Keratinocyte (primary cell): Measurements from ENCODE around the gene KIF21B. TPM values are rescaled to one million over a fixed set of nuclear protein-coding genes. Genes with fewer than 3 reads are reported as not detected.
A peak's percentile ranks its signal among the peaks of the same experiment; 100 is the strongest.

ENCODE experiments used
- DNase-seq: peaks from one replicate; pipeline ENCODE4 v3.0.0-alpha.2; 2011; ENCODE audit warnings: low read depth, missing footprints, low spot score
- FAIRE-seq: peaks from 2 replicates; lab custom pipeline; 2011; peaks lifted over from hg19 to GRCh38; lab: Jason Lieb, UNC
- H2AFZ ChIP-seq: 2 replicates; pipeline ENCODE4 v1.6.0; 2012; ENCODE audit warnings: low read length, control low read depth, inconsistent platforms; ENCODE audit not compliant: control insufficient read depth
- H3K27ac ChIP-seq: 2 replicates; pipeline ENCODE4 v1.5.1; 2011; ENCODE audit warnings: low read length; ENCODE audit not compliant: control insufficient read depth, insufficient read depth
- H3K27me3 ChIP-seq: 3 replicates; pipeline ENCODE4 v1.6.0; 2011; ENCODE audit warnings: low read length; ENCODE audit not compliant: control insufficient read depth, insufficient read depth; ENCODE audit errors: extremely low read depth
- H3K36me3 ChIP-seq, 2 experiments: 2 replicates in 1 of 2; 3 replicates in 1 of 2; pipeline ENCODE4 v1.5.1; 2011; ENCODE audit warnings: low read length in 2 of 2, mild to moderate bottlenecking in 1 of 2; ENCODE audit not compliant: control insufficient read depth in 2 of 2, insufficient read depth in 2 of 2; ENCODE audit errors: extremely low read depth in 1 of 2
- H3K4me1 ChIP-seq: 3 replicates; pipeline ENCODE4 v1.5.1; 2011; ENCODE audit warnings: low read length; ENCODE audit not compliant: control insufficient read depth, insufficient read depth; ENCODE audit errors: extremely low read depth
- H3K4me2 ChIP-seq: 3 replicates; pipeline ENCODE4 v1.6.0; 2011; ENCODE audit warnings: low read depth, low read length; ENCODE audit not compliant: control insufficient read depth, insufficient read depth; ENCODE audit errors: extremely low read depth
- H3K4me3 ChIP-seq, 3 experiments: fragments of 200-600 bp in 1 of 3; sonication (generic) in 1 of 3; 2 replicates in 2 of 3; 3 replicates in 1 of 3; pipeline ENCODE4 v1.5.1; 2011 to 2016; ENCODE audit warnings: low read length in 3 of 3, mild to moderate bottlenecking in 3 of 3, control low read depth in 2 of 3, inconsistent platforms in 1 of 3, low read depth in 1 of 3, mixed read lengths in 1 of 3, mixed run types in 1 of 3, moderate library complexity in 1 of 3; ENCODE audit not compliant: control insufficient read depth in 2 of 3, insufficient read depth in 2 of 3; ENCODE audit errors: extremely low read depth in 1 of 3
- H3K79me2 ChIP-seq: 2 replicates; pipeline ENCODE4 v1.6.0; 2012; ENCODE audit warnings: low read length; ENCODE audit not compliant: control insufficient read depth, insufficient read depth
- H3K9ac ChIP-seq: 3 replicates; pipeline ENCODE4 v1.6.0; 2011; ENCODE audit warnings: low read length; ENCODE audit not compliant: control insufficient read depth, insufficient read depth; ENCODE audit errors: extremely low read depth
- H3K9me1 ChIP-seq: 3 replicates; pipeline ENCODE4 v1.6.0; 2011; ENCODE audit warnings: low read length; ENCODE audit not compliant: control insufficient read depth, insufficient read depth; ENCODE audit errors: extremely low read depth
- H3K9me3 ChIP-seq: 2 replicates; pipeline ENCODE4 v1.5.1; 2012; ENCODE audit warnings: low read depth, low read length; ENCODE audit not compliant: control insufficient read depth
- H4K20me1 ChIP-seq: 3 replicates; pipeline ENCODE4 v1.6.0; 2011; ENCODE audit warnings: low read length; ENCODE audit not compliant: control insufficient read depth, insufficient read depth; ENCODE audit errors: extremely low read depth
- CTCF ChIP-seq, 3 experiments: IDR thresholded peaks in 1 of 3; conservative IDR thresholded peaks in 1 of 3; optimal IDR thresholded peaks in 1 of 3; 2 replicates in 2 of 3; 3 replicates in 1 of 3; pipeline versions ENCODE3 to v1.5.1; 2011; ENCODE audit warnings: low read length in 3 of 3, mild to moderate bottlenecking in 3 of 3, moderate library complexity in 2 of 3, control low read depth in 1 of 3, inconsistent platforms in 1 of 3; ENCODE audit not compliant: insufficient read depth in 2 of 3; ENCODE audit errors: extremely low read depth in 1 of 3
- EZH2 ChIP-seq: IDR thresholded peaks from one replicate; pipeline ENCODE4 v1.6.1; 2012; ENCODE audit warnings: inconsistent platforms, mild to moderate bottlenecking, low read length, moderate library complexity
- dilution Hi-C: fragments of 300-500 bp; cut with MboI; formaldehyde crosslinking; loops from one replicate; pipeline ENCODE4 v1.7.0; 2020; ENCODE audit warnings: low sequenced_read_pairs; ENCODE audit not compliant: extremely low pct_ligation_motif_present
- polyA plus RNA-seq, 5 experiments: library from polyadenylated mRNA; depleted of rRNA in 3 of 5; stranded (reverse) in 3 of 5; stranded (forward) in 1 of 5; unstranded in 1 of 5; fragments of >200 nt; gene quantifications; 1 replicate in 1 of 5; 2 replicates in 3 of 5; 3 replicates in 1 of 5; pipeline versions ENCODE4 v1.2.1 to v1.2.3, GENCODE V29; 2011 to 2012; ENCODE audit warnings: missing spikeins in 2 of 5, low read depth in 1 of 5, low replicate concordance in 1 of 5

Gene KIF21B
- polyA plus RNA-seq, 1 donor (not counting 4 experiments of a cell fraction or from before 2014, with no cell fraction given) = 0.17 TPM

GRCh38 chr1:200970771-200971427, 52.6 kb downstream of the KIF21B start:
- Histone ChIP-seq H4K20me1 (no peaks in the 10 kb centered on the region), H3K27ac (no peak overlapping the region), H3K4me3 (no peak overlapping the region), H3K9me1 (no peaks in the 10 kb centered on the region), H3K27me3 (no peaks in the 10 kb centered on the region), H3K4me1 (no peaks in the 10 kb centered on the region), H3K9ac (no peak overlapping the region), H2AFZ (no peak overlapping the region), H3K36me3 (no peaks in the 10 kb centered on the region), H3K4me2 (no peak overlapping the region), H3K79me2 (no peaks in the 10 kb centered on the region), H3K9me3 (no peaks in the 10 kb centered on the region)
- no peak for FAIRE-seq
- dilution Hi-C loops = no loop called here
- TF ChIP-seq CTCF (optimal IDR thresholded peaks at IDR 0.05 in 1 of 3, IDR thresholded peaks at IDR 0.05 in 1 of 3, conservative IDR thresholded peaks at IDR 0.05 in 1 of 3; ENCODE audit: extremely low read depth in 1 of 3, insufficient read depth in 2 of 3, low read length in 3 of 3) = no peak
- no peak for TF ChIP-seq EZH2
- no peak for DNase-seq

GRCh38 chr1:200969726-200970561, 53.6 kb downstream of the KIF21B start:
- Histone ChIP-seq H3K9me1 (no peaks in the 10 kb centered on the region), H3K4me3 (no peak overlapping the region), H3K79me2 (no peaks in the 10 kb centered on the region), H3K9ac (no peak overlapping the region), H3K36me3 (no peaks in the 10 kb centered on the region), H2AFZ (no peak overlapping the region), H3K27me3 (no peaks in the 10 kb centered on the region), H3K4me2 (no peak overlapping the region), H3K9me3 (no peaks in the 10 kb centered on the region), H4K20me1 (no peaks in the 10 kb centered on the region), H3K27ac (no peak overlapping the region), H3K4me1 (peaks cover 2% of the 10 kb centered on the region)
- dilution Hi-C loops = no loop called here
- no peak for DNase-seq
- FAIRE-seq = no peak
- TF ChIP-seq CTCF (optimal IDR thresholded peaks at IDR 0.05 in 1 of 3, IDR thresholded peaks at IDR 0.05 in 1 of 3, conservative IDR thresholded peaks at IDR 0.05 in 1 of 3; ENCODE audit: extremely low read depth in 1 of 3, insufficient read depth in 2 of 3, low read length in 3 of 3) (peak in 1 of 3 experiments; percentile 39), EZH2 (no peak)
